ENCODE results near the gene C1QTNF6. TPM values are rescaled to one million over a fixed set of nuclear protein-coding genes. Genes with fewer than 3 reads are reported as not detected.

C1QTNF6 gene
- polyA plus RNA-seq, 1 donor from 2014 or later, result 5.3 TPM

DNA sequence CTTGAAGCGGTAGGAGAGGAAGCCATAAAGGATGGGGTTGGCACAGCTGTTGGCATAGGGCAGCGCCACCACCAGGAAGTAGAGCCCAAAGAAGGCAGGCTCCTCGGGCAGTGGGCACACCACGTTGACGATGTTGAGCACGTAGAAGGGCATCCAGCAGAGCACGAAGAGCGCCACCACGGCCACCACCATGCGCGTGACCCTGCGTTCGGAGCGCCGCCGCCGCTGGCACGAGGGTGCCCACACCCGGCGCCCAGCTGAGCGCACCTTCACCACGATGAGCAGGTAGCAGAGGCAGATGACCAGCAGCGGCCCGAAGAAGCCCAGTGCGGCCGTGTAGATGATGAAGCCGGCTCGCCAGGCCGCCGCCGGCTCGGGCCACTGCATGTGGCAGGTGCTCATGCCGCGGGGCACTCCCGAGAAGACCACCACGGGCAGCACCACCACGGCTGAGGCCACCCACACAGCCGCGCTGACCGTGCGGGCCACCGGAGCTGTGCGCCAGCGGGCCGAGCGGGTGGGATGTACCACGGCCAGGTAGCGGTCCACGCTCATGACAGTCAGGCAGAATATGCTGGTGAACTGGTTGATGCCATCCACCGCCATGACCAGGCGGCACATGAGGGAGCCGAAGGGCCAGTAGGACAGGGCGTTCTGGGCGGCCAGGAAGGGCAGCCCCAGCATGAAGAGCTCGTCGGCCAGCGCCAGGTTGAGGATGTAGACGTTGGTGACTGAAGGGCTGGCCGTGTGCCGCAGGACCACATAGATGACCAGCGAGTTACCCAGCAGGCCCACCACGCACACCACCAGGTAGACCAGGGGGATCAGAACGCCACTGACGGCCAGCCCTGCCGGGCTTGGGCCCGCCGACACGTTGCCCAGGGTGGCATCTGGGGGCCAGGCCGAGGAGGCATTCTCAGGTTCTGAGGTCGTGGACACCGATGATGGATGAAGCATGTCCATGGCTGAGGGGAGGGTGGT lies 19.1 kb upstream of the C1QTNF6 start:
- H3F3A ChIP-seq (ENCODE audit: insufficient read depth, low read length, poor library complexity, severe bottlenecking), result no peaks in the 10 kb centered on the region
- H4K20me1 ChIP-seq (ENCODE audit: insufficient read depth), result no peaks in the 10 kb centered on the region
- no peaks in the 10 kb centered on the region for H3K27me3 ChIP-seq (ENCODE audit: insufficient read depth, low read depth, low read length)
- no peak overlapping the region for H2AFZ ChIP-seq (ENCODE audit: low read depth, low read length)
- H3K79me2 ChIP-seq (replicated peaks; ENCODE audit: insufficient read depth, low read length), result no peaks in the 10 kb centered on the region
- no peak overlapping the region for H3K9ac ChIP-seq (ENCODE audit: low read length)
- TF ChIP-seq EP300 (conservative IDR thresholded peaks at IDR 0.05; ENCODE audit: poor library complexity, severe bottlenecking) (no peak), EZH2 (IDR thresholded peaks at IDR 0.05; ENCODE audit: borderline replicate concordance, insufficient read depth, low read length, poor library complexity, severe bottlenecking) (no peak), TAF1 (IDR thresholded peaks at IDR 0.05; ENCODE audit: low read depth) (no peak), POLR2AphosphoS5 (IDR thresholded peaks at IDR 0.05) (no peak), RAD21 (conservative IDR thresholded peaks at IDR 0.05) (no peak), SMC3 (conservative IDR thresholded peaks at IDR 0.05; ENCODE audit: poor library complexity) (no peak), MXI1 (conservative IDR thresholded peaks at IDR 0.05; ENCODE audit: poor library complexity, severe bottlenecking) (no peak)
- TF ChIP-seq, protein P1, sequence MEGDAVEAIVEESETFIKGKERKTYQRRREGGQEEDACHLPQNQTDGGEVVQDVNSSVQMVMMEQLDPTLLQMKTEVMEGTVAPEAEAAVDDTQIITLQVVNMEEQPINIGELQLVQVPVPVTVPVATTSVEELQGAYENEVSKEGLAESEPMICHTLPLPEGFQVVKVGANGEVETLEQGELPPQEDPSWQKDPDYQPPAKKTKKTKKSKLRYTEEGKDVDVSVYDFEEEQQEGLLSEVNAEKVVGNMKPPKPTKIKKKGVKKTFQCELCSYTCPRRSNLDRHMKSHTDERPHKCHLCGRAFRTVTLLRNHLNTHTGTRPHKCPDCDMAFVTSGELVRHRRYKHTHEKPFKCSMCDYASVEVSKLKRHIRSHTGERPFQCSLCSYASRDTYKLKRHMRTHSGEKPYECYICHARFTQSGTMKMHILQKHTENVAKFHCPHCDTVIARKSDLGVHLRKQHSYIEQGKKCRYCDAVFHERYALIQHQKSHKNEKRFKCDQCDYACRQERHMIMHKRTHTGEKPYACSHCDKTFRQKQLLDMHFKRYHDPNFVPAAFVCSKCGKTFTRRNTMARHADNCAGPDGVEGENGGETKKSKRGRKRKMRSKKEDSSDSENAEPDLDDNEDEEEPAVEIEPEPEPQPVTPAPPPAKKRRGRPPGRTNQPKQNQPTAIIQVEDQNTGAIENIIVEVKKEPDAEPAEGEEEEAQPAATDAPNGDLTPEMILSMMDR (IDR thresholded peaks at IDR 0.05; ENCODE audit: poor library complexity, severe bottlenecking), result no peak
- TF ChIP-seq, protein P2, sequence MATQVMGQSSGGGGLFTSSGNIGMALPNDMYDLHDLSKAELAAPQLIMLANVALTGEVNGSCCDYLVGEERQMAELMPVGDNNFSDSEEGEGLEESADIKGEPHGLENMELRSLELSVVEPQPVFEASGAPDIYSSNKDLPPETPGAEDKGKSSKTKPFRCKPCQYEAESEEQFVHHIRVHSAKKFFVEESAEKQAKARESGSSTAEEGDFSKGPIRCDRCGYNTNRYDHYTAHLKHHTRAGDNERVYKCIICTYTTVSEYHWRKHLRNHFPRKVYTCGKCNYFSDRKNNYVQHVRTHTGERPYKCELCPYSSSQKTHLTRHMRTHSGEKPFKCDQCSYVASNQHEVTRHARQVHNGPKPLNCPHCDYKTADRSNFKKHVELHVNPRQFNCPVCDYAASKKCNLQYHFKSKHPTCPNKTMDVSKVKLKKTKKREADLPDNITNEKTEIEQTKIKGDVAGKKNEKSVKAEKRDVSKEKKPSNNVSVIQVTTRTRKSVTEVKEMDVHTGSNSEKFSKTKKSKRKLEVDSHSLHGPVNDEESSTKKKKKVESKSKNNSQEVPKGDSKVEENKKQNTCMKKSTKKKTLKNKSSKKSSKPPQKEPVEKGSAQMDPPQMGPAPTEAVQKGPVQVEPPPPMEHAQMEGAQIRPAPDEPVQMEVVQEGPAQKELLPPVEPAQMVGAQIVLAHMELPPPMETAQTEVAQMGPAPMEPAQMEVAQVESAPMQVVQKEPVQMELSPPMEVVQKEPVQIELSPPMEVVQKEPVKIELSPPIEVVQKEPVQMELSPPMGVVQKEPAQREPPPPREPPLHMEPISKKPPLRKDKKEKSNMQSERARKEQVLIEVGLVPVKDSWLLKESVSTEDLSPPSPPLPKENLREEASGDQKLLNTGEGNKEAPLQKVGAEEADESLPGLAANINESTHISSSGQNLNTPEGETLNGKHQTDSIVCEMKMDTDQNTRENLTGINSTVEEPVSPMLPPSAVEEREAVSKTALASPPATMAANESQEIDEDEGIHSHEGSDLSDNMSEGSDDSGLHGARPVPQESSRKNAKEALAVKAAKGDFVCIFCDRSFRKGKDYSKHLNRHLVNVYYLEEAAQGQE (IDR thresholded peaks at IDR 0.05; ENCODE audit: borderline replicate concordance), result no peak
- no peaks in the 10 kb centered on the region for H3K9me3 ChIP-seq (ENCODE audit: low read length)
- H3K4me2 ChIP-seq (ENCODE audit: low read length), result no peak overlapping the region
- H3K36me3 ChIP-seq (ENCODE audit: insufficient read depth, low read length), result no peaks in the 10 kb centered on the region
- no peaks in the 10 kb centered on the region for H3K9me2 ChIP-seq (ENCODE audit: insufficient read depth, low read length)
- H3K4me3 ChIP-seq (ENCODE audit: low read length), result no peak overlapping the region
- H3K27ac ChIP-seq (ENCODE audit: low read length), result no peak overlapping the region

DNA sequence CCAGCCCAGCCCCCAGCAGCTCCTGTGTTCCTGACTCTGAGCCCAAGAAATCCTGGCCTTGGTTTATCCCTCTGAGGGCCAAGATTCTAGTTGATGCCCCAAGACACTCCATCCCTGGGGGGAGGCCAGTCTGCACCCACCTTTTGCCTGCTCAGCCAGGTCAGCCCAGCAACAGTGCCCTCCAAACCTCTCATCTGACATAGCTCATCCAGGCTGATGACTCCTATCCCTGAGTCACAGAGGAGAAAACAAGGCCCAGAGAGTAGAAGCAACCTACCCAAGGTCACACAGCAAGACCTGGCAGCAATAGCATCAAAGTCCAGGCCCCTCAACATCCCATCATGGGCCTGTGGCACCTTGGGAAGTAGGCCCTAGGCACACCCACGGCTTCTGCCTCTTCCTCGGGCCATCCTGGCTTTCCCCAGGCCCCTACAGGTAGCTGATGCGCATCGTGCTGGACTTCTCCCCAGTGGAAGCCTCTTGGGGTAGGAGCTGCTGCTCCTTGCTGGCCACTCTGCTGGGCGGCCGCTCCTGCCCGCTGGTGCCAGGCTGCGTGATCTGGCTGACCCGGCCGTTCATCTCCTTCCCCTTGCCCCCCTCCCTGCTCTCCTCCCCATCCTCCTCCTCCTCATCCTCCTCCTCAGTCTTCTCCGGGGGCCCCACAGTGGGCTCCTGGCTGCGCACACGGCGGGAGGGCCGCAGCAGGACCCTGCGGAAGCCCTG lies 18.2 kb upstream of the C1QTNF6 start:
- TF ChIP-seq TAF1 (IDR thresholded peaks at IDR 0.05; ENCODE audit: low read depth) (no peak), EZH2 (IDR thresholded peaks at IDR 0.05; ENCODE audit: borderline replicate concordance, insufficient read depth, low read length, poor library complexity, severe bottlenecking) (no peak), MXI1 (conservative IDR thresholded peaks at IDR 0.05; ENCODE audit: poor library complexity, severe bottlenecking) (no peak), POLR2AphosphoS5 (IDR thresholded peaks at IDR 0.05) (no peak), SMC3 (conservative IDR thresholded peaks at IDR 0.05; ENCODE audit: poor library complexity) (no peak), RAD21 (conservative IDR thresholded peaks at IDR 0.05) (no peak), EP300 (conservative IDR thresholded peaks at IDR 0.05; ENCODE audit: poor library complexity, severe bottlenecking) (no peak)
- TF ChIP-seq, protein P1 (IDR thresholded peaks at IDR 0.05; ENCODE audit: poor library complexity, severe bottlenecking), result no peak
- TF ChIP-seq, protein P2 (IDR thresholded peaks at IDR 0.05; ENCODE audit: borderline replicate concordance), result no peak
- H3K27ac ChIP-seq (ENCODE audit: low read length), result no peak overlapping the region
- H4K20me1 ChIP-seq (ENCODE audit: insufficient read depth), result no peaks in the 10 kb centered on the region
- H3K36me3 ChIP-seq (ENCODE audit: insufficient read depth, low read length), result no peaks in the 10 kb centered on the region
- no peaks in the 10 kb centered on the region for H3K9me2 ChIP-seq (ENCODE audit: insufficient read depth, low read length)
- no peaks in the 10 kb centered on the region for H3F3A ChIP-seq (ENCODE audit: insufficient read depth, low read length, poor library complexity, severe bottlenecking)
- no peak overlapping the region for H3K4me2 ChIP-seq (ENCODE audit: low read length)
- H3K9ac ChIP-seq (ENCODE audit: low read length), result no peak overlapping the region
- no peak overlapping the region for H3K4me3 ChIP-seq (ENCODE audit: low read length)
- H3K9me3 ChIP-seq (ENCODE audit: low read length), result no peaks in the 10 kb centered on the region
- H2AFZ ChIP-seq (ENCODE audit: low read depth, low read length), result no peak overlapping the region
- no peaks in the 10 kb centered on the region for H3K79me2 ChIP-seq (replicated peaks; ENCODE audit: insufficient read depth, low read length)
- no peaks in the 10 kb centered on the region for H3K27me3 ChIP-seq (ENCODE audit: insufficient read depth, low read depth, low read length)

Data from neural cell (in vitro differentiated cells).